ENCODE data around the gene C19orf85. TPM values are rescaled to one million over a fixed set of nuclear protein-coding genes. Genes with fewer than 3 reads are reported as not detected.

The C19orf85 gene
- polyA plus RNA-seq, 3 donors, result not detected

- no peak for DNase-seq (ENCODE audit: extremely low read depth in 1 of 11, low read depth in 9 of 11, low spot score in 4 of 11)
These were observed 944 bp downstream of the C19orf85 start for GRCh38 chr19:55463583-55464031.

DNA sequence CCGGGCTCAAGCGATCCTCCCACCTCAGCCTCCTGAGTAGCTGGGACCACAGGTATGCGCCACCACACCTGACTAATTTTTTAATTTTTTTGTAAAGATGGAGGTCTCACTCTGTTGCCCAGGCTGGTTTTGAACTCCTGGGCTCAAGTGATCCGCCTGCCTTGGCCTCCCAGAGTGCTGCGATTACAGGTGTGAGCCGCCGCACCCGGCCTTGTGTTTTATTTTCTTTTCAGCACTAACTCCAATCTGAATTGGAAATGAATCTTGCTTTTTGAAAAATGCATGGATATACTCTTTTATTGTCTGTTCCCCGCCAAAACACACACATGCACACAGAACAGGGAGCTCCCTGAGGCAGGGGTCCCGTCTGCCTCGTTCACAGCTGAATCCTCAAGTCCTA lies 1.8 kb downstream of the C19orf85 start:
- no peak for DNase-seq (ENCODE audit: extremely low read depth in 1 of 11, low read depth in 9 of 11, low spot score in 4 of 11)

GRCh38 chr19:55461974-55462626 lies 2.5 kb downstream of the C19orf85 start:
- no peak for DNase-seq (ENCODE audit: extremely low read depth in 1 of 11, low read depth in 9 of 11, low spot score in 4 of 11)

- peak; percentile 97 to 100 (median 99) for DNase-seq (ENCODE audit: extremely low read depth in 1 of 11, low read depth in 9 of 11, low spot score in 4 of 11)
These were observed 3.1 kb downstream of the C19orf85 start, which contains the start of gene ISOC2 for GRCh38 chr19:55461259-55461973. Gene ISOC2 (minus strand): TSS chr19:55461642. CDS start chr19:55456486, 5,156 bp downstream.

DNA sequence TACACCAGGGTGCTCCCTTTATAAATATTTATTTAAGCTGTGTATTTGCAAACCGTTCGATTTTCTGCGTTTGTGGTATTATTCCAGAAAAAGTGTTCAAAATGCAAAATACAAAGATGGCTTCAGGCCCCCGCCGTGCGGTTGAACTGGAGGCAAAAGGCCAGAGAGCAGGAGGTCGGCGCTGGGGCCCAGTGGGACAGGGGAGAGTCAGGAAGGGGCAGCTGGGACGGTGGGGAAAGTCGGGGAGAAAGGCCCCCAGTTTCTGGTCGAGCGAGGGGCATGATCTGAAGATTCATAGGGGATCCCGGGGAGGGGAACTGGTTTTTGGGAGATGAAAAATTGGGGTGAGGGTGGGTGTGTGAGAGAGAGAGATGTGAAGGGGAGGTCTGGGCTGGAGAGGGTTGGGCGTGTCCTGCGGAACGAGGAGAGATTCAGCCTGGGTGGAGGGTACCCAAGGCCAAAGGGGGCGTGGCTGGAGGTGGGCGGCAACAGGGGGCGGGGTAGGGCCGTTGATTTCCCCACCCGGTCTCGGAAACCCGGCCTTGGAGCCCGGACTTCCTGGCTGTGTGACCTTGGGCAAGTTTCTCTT lies 3.8 kb downstream of the C19orf85 start:
- DNase-seq (ENCODE audit: extremely low read depth in 1 of 11, low read depth in 9 of 11, low spot score in 4 of 11), result peak in 1 of 11 donors; percentile 67

- DNase-seq (ENCODE audit: extremely low read depth in 1 of 11, low read depth in 9 of 11, low spot score in 4 of 11), result no peak
These were observed 4.4 kb downstream of the C19orf85 start for GRCh38 chr19:55459950-55460657.

- DNase-seq (ENCODE audit: extremely low read depth in 1 of 11, low read depth in 9 of 11, low spot score in 4 of 11), result no peak
These were observed 5.0 kb downstream of the C19orf85 start for GRCh38 chr19:55459551-55459949.

- no peak for DNase-seq (ENCODE audit: extremely low read depth in 1 of 11, low read depth in 9 of 11, low spot score in 4 of 11)
These were observed 6.7 kb downstream of the C19orf85 start for GRCh38 chr19:55457683-55458457.

GRCh38 chr19:55456347-55456746 lies 8.2 kb downstream of the C19orf85 start:
- no peak for DNase-seq (ENCODE audit: extremely low read depth in 1 of 11, low read depth in 9 of 11, low spot score in 4 of 11)

DNA sequence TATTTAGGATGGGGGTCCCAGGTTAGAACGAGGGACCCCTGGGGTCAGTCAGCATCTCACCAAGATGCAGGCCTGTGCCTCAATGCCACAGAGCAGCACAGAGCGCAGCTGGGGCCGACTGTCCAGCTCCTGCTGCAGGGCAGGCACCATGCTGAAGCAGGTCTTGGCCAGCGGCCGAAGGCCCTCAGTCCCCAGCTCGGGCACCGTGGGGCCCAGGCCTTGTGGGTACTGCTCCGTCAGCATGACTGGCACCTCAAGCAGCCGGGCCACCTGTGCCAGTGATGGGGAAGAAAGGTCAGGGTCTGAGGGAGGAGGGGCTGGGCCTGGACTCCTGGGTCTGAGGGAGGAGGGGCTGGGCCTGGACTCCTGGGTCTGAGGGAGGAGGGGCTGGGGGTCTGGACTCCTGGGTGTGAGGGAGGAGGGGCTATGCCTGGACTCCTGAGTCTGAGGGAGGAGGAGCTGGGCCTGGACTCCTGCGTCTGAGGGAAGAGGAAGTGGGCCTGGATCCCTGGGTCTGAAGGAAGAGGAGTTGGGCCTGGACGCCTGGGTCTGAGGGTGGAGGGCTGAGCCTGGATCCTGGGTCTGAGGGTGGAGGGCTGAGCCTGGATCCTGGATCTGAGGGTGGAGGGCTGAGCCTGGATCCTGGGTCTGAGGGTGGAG lies 8.8 kb downstream of the C19orf85 start:
- no peak for DNase-seq (ENCODE audit: extremely low read depth in 1 of 11, low read depth in 9 of 11, low spot score in 4 of 11)

DNA sequence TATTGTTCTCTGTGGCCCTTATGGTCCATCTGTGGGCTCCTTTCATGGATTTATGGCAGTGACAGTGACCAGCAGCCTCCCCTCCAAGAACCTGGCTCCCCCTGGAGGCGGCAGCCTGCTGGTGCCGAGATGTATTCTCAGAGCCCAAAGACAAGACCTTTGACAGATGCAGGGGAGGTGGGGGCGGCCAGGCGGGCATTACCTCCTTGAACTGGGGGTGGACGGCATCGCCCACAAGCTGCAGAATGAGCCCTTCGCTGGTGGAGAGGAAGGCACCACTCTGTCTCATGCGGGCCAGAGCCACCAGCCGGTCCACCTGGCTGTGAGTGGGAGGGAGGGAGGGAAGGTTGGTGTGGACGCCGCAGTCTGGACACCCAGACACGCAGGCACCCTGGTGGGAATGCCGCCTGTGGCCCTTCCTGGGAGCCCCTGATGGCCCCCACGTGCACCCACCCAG lies 9.7 kb downstream of the C19orf85 start:
- DNase-seq (ENCODE audit: extremely low read depth in 1 of 11, low read depth in 9 of 11, low spot score in 4 of 11), result no peak

DNA sequence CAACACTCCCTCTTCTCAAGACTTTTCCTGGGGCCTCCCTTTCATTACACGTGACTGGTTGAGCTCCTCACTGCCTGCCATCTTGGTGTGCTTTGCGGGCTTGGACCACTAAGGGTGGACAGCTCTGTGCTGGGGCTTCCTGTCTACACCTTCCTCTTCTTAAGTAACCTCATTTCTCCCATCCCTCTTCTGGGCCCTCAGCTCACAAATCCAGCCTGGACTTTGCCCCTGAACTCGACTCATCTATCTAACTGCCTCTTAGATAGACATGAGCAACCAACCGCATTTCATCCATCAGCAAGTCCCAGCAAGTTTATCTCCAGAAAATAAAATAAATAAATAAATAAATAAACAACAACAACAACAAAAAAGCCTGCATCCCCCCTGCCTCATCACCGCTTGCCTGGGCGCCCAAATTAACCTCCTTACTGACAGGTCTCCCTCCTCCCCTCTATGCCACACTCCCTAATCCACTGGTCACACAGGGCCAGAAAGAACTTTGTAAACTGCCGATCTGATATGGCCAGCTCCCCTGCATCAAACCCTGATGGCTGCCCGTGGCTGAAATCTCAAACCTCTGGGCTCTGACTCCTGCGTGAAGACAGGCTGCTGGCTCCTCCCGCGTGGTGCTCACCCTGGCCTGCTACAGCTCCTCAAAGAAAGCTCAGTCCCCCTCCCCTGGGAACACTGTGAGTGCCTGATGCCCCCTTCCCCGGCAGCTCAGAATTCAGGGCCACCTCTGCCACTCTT lies 10.9 kb downstream of the C19orf85 start:
- DNase-seq (ENCODE audit: extremely low read depth in 1 of 11, low read depth in 9 of 11, low spot score in 4 of 11), result no peak

- peak in 9 of 11 donors; percentile 67 to 89 (median 82) for DNase-seq (ENCODE audit: extremely low read depth in 1 of 11, low read depth in 9 of 11, low spot score in 4 of 11)
These were observed 11.7 kb downstream of the C19orf85 start for GRCh38 chr19:55452749-55453346.

GRCh38 chr19:55451965-55452748 lies 12.4 kb downstream of the C19orf85 start:
- DNase-seq (ENCODE audit: extremely low read depth in 1 of 11, low read depth in 9 of 11, low spot score in 4 of 11), result no peak

DNA sequence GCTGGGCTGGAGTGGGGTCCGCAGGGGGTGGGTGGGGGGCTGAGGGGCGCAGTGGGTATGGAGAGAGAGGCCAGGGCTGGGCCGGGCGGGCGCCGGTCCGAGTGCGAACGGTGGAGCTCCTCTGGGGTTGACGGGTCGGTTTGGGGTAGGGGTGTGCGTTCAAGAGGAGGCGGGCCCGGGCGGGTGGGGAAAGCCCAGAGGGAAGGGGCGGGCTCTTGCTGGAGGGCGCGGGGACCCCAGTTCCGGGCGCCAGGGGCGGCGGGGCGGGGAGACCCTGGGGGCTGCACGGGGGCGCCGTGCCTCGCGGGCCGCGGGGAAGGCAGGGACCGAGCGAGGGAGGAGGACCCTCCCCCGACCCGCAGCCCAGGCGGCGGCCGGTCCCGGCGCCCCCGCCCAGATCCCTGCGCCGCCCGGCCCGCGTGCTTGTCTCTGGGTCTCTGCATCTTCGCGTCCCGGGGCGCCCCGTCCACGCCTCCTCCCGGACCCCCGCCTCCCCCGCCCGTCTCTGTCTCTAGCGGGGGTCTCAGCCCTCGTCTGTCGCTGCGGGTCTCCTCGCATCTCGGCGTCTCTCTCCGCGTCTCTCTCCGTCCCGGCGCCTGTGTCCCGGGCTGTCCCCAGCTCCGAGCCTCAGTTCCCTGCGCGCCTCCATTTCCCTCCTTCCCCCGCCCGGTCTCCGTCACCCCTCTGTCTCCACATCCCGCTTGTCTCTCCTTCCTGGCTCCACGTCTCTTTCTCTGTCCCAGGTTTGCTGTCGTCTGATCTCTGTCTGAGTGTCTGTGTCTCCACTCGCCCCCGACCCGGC lies 13.2 kb downstream of the C19orf85 start:
- DNase-seq (ENCODE audit: extremely low read depth in 1 of 11, low read depth in 9 of 11, low spot score in 4 of 11), result no peak

GRCh38 chr19:55449469-55449868 lies 15.1 kb downstream of the C19orf85 start:
- no peak for DNase-seq (ENCODE audit: extremely low read depth in 1 of 11, low read depth in 9 of 11, low spot score in 4 of 11)
